H9 (cell line): ENCODE measurements around the gene CYP2D6. TPM values are rescaled to one million over a fixed set of nuclear protein-coding genes. Genes with fewer than 3 reads are reported as not detected.

Source experiments
- DNase-seq: peaks from one replicate; pipeline ENCODE4 v3.0.0-alpha.2; 2017
- H2AFZ ChIP-seq: one replicate; pipeline ENCODE4 v1.6.1; 2013; ENCODE audit warnings: mild to moderate bottlenecking, low read length, control low read depth, moderate library complexity
- H2AK5ac ChIP-seq: 2 replicates; pipeline ENCODE4 v1.6.1; 2013; ENCODE audit warnings: low read length, control low read depth, mixed read lengths; ENCODE audit not compliant: insufficient read length
- H2BK120ac ChIP-seq: one replicate; pipeline ENCODE4 v1.6.1; 2013; ENCODE audit warnings: low read depth, mild to moderate bottlenecking, low read length, control low read depth, inconsistent platforms; ENCODE audit not compliant: poor library complexity, severe bottlenecking
- H2BK12ac ChIP-seq: 2 replicates; pipeline ENCODE4 v1.6.1; 2013; ENCODE audit warnings: low read length, control low read depth, mixed read lengths, low read depth; ENCODE audit not compliant: insufficient read length
- H2BK15ac ChIP-seq: 2 replicates; pipeline ENCODE4 v1.6.1; 2013; ENCODE audit warnings: low read depth, low read length, control low read depth
- H2BK20ac ChIP-seq: one replicate; pipeline ENCODE4 v1.6.1; 2013; ENCODE audit warnings: low read depth, mild to moderate bottlenecking, low read length, control low read depth, inconsistent platforms; ENCODE audit not compliant: poor library complexity, severe bottlenecking
- H2BK5ac ChIP-seq: 2 replicates; pipeline ENCODE4 v1.6.1; 2013; ENCODE audit warnings: low read length, control low read depth, mixed read lengths; ENCODE audit not compliant: insufficient read length
- H3K14ac ChIP-seq: 2 replicates; pipeline ENCODE4 v1.6.1; 2013; ENCODE audit warnings: low read length, control low read depth; ENCODE audit not compliant: insufficient read depth
- H3K18ac ChIP-seq: 2 replicates; pipeline ENCODE4 v1.6.1; 2013; ENCODE audit warnings: low read depth, mild to moderate bottlenecking, mixed read lengths, low read length, control low read depth; ENCODE audit not compliant: insufficient read length
- H3K23ac ChIP-seq: 2 replicates; pipeline ENCODE4 v1.6.1; 2013; ENCODE audit warnings: low read length, control low read depth, mixed read lengths, low read depth; ENCODE audit not compliant: insufficient read length
- H3K23me2 ChIP-seq: 2 replicates; pipeline ENCODE4 v1.6.1; 2013; ENCODE audit warnings: low read depth, mild to moderate bottlenecking, mixed read lengths, low read length, control low read depth; ENCODE audit not compliant: insufficient read length, poor library complexity, severe bottlenecking
- H3K27ac ChIP-seq: 2 replicates; pipeline ENCODE4 v1.5.1; 2013; ENCODE audit warnings: low read length, control low read depth, mixed read lengths, low read depth; ENCODE audit not compliant: insufficient read length
- H3K27me3 ChIP-seq: 2 replicates; pipeline ENCODE4 v1.6.1; 2013; ENCODE audit warnings: low read length, control low read depth, inconsistent platforms; ENCODE audit not compliant: insufficient read depth
- H3K4ac ChIP-seq: 2 replicates; pipeline ENCODE4 v1.6.1; 2013; ENCODE audit warnings: low read depth, mild to moderate bottlenecking, control low read depth, inconsistent platforms, low read length, moderate library complexity
- H3K4me1 ChIP-seq: 2 replicates; pipeline ENCODE4 v1.6.1; 2013; ENCODE audit warnings: low read length, control low read depth, inconsistent platforms; ENCODE audit not compliant: insufficient read depth
- H3K4me2 ChIP-seq: 2 replicates; pipeline ENCODE4 v1.6.1; 2013; ENCODE audit warnings: low read length, control low read depth, mixed read lengths; ENCODE audit not compliant: insufficient read length, insufficient read depth
- H3K56ac ChIP-seq: 2 replicates; pipeline ENCODE4 v1.6.1; 2013; ENCODE audit warnings: low read depth, mild to moderate bottlenecking, mixed read lengths, low read length, control low read depth; ENCODE audit not compliant: insufficient read length
- H3K79me1 ChIP-seq: 2 replicates; pipeline ENCODE4 v1.6.1; 2013; ENCODE audit warnings: low read depth, mild to moderate bottlenecking, moderate library complexity, low read length, control low read depth, inconsistent platforms; ENCODE audit not compliant: insufficient read depth, poor library complexity, severe bottlenecking
- H3K79me2 ChIP-seq: 2 replicates; pipeline ENCODE4 v1.6.1; 2013; ENCODE audit warnings: low read length, control low read depth, inconsistent platforms; ENCODE audit not compliant: insufficient read depth
- H3K9ac ChIP-seq: 2 replicates; pipeline ENCODE4 v1.6.1; 2013; ENCODE audit warnings: low read length, control low read depth, mixed read lengths; ENCODE audit not compliant: insufficient read length; ENCODE audit errors: extremely low read depth
- H3K9me3 ChIP-seq: one replicate; pipeline ENCODE4 v1.6.1; 2013; ENCODE audit warnings: low read depth, low read length, inconsistent platforms; ENCODE audit not compliant: control insufficient read depth
- H3T11ph ChIP-seq: one replicate; pipeline ENCODE4 v1.6.1; 2013; ENCODE audit warnings: mild to moderate bottlenecking, low read length, control low read depth, inconsistent platforms
- H4K20me1 ChIP-seq: one replicate; pipeline ENCODE4 v1.6.1; 2013; ENCODE audit not compliant: control insufficient read depth, insufficient read length, insufficient read depth
- H4K5ac ChIP-seq: 2 replicates; pipeline ENCODE4 v1.6.1; 2013; ENCODE audit warnings: low read depth, mild to moderate bottlenecking, mixed read lengths, low read length, control low read depth; ENCODE audit not compliant: insufficient read length
- H4K8ac ChIP-seq: replicated peaks from 2 replicates; pipeline ENCODE4 v1.6.1; 2013; ENCODE audit warnings: low read length, control low read depth, mixed read lengths, low read depth; ENCODE audit not compliant: insufficient read length
- H4K91ac ChIP-seq: 2 replicates; pipeline ENCODE4 v1.6.1; 2013; ENCODE audit warnings: low read depth, mild to moderate bottlenecking, moderate library complexity, mixed read lengths, low read length, control low read depth; ENCODE audit not compliant: insufficient read length
- H3K27ac Mint-ChIP-seq, 3 experiments: 2 replicates in 2 of 3; 3 replicates in 1 of 3; pipeline ENCODE4 v1.8.0; 2020 to 2021; ENCODE audit warnings: mixed read lengths in 3 of 3, mild to moderate bottlenecking in 1 of 3, moderate library complexity in 1 of 3
- H3K27me3 Mint-ChIP-seq: 2 replicates; pipeline ENCODE4 v1.8.0; 2021; ENCODE audit warnings: low read depth, mild to moderate bottlenecking, moderate library complexity, mixed read lengths
- H3K36me3 Mint-ChIP-seq, 3 experiments: 2 replicates in 2 of 3; 3 replicates in 1 of 3; pipeline ENCODE4 v1.8.0; 2020 to 2021; ENCODE audit warnings: low read depth in 3 of 3, mixed read lengths in 3 of 3; ENCODE audit not compliant: insufficient read depth in 1 of 3
- H3K4me1 Mint-ChIP-seq, 2 experiments: 2 replicates each; pipeline ENCODE4 v1.8.0; 2020; ENCODE audit warnings: mixed read lengths in 2 of 2
- H3K4me3 Mint-ChIP-seq, 2 experiments: 2 replicates in 1 of 2; 3 replicates in 1 of 2; pipeline ENCODE4 v1.8.0; 2020 to 2021; ENCODE audit warnings: mild to moderate bottlenecking in 2 of 2, mixed read lengths in 2 of 2, moderate library complexity in 1 of 2
- H3K9me3 Mint-ChIP-seq, 2 experiments: 2 replicates in 1 of 2; 3 replicates in 1 of 2; pipeline ENCODE4 v1.8.0; 2020; ENCODE audit warnings: mild to moderate bottlenecking in 2 of 2, mixed read lengths in 2 of 2, moderate library complexity in 1 of 2
- CTCF ChIP-seq: fragments of 200-600 bp; sonication (generic); conservative IDR thresholded peaks from 3 replicates; pipeline ENCODE4 v1.8.0; 2021; ENCODE audit warnings: antibody characterized with exemption, mild to moderate bottlenecking
- WGBS: extraction: QIAGEN DNeasy Blood & Tissue Kit; methylation state at CpG from one replicate; pipeline ENCODE4 v1.1.7; 2013; ENCODE audit warnings: missing lambda C conversion rate, low lambda C conversion rate, mixed read lengths; ENCODE audit not compliant: insufficient read length; ENCODE audit errors: extremely low coverage; 5-methylcytosine and 5-hydroxymethylcytosine counted together
- total RNA-seq: library from RNA; stranded (reverse); gene quantifications from 2 replicates; pipeline ENCODE4 v1.2.1, GENCODE V29; 2021

CYP2D6 gene
- total RNA-seq, 1 experiment from 2014 or later, result 2.3 TPM

DNA sequence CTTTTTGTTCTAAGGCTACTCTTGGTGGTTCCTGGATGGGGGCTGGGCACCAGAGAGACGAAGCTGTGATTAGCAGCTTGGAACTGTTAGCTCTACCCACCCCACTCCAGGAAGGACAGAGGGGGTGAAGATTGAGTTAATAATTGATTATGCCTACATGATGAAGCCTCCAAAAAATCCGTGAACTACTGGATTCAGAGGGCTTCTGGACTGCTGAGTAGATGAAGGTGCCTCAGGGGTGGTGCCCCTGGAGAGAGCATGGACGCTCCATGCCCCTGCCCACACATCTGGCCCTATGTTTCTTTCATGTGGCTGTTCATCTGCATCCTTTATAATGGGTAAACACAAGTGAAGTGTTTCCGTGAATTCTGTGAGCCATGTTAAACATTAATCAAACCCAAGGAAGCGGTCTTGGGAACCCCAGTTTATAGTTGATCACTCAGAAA is 47.3 kb upstream of the CYP2D6 start:
- no peaks in the 10 kb centered on the region for H3K27me3 ChIP-seq
- H3K4me3 Mint-ChIP-seq, result no peak overlapping the region
- no peaks in the 10 kb centered on the region for H3K9me3 Mint-ChIP-seq
- H3K9me3 ChIP-seq, result no peaks in the 10 kb centered on the region
- H2BK12ac ChIP-seq, result no peak overlapping the region
- H2BK5ac ChIP-seq, result no peak overlapping the region
- no peak overlapping the region for H3T11ph ChIP-seq
- H2BK15ac ChIP-seq, result no peak overlapping the region
- H3K4me2 ChIP-seq, result no peak overlapping the region
- H3K23me2 ChIP-seq, result no peaks in the 10 kb centered on the region
- no peak overlapping the region for H2AK5ac ChIP-seq
- H3K23ac ChIP-seq, result no peak overlapping the region
- peaks cover 4% of the 10 kb centered on the region for H3K79me1 ChIP-seq
- peaks cover 5 to 29% (median 22%) of the 10 kb centered on the region in 3 experiments; a peak in 6 of 7 replicates for H3K36me3 Mint-ChIP-seq
- no peak overlapping the region for H3K56ac ChIP-seq
- H2BK120ac ChIP-seq, result no peak overlapping the region
- H3K18ac ChIP-seq, result no peak overlapping the region
- H3K4me1 ChIP-seq, result no peaks in the 10 kb centered on the region
- no peak for DNase-seq
- H3K79me2 ChIP-seq, result no peaks in the 10 kb centered on the region
- H3K4me1 Mint-ChIP-seq, result peaks cover 10 to 11% of the 10 kb centered on the region in 2 experiments; a peak in 3 of 4 replicates
- H3K27ac Mint-ChIP-seq, result peak overlapping the region in 1 of 3 experiments; percentile 81; a peak in 2 of 7 replicates
- H2AFZ ChIP-seq, result no peak overlapping the region
- H3K9ac ChIP-seq, result no peak overlapping the region
- no CpG with 5 or more reads among the region's 5 CpGs for WGBS
- H3K27ac ChIP-seq, result no peak overlapping the region
- no peak overlapping the region for H3K4ac ChIP-seq
- H4K91ac ChIP-seq, result no peak overlapping the region
- no peak overlapping the region for H4K5ac ChIP-seq
- no peaks in the 10 kb centered on the region for H3K27me3 Mint-ChIP-seq
- no peak overlapping the region for H4K8ac ChIP-seq
- H2BK20ac ChIP-seq, result no peak overlapping the region
- H3K14ac ChIP-seq, result no peak overlapping the region
- TF ChIP-seq CTCF, result no peak
- no peaks in the 10 kb centered on the region for H4K20me1 ChIP-seq
